Endothelial cell of umbilical vein (primary cell): ENCODE measurements around the gene VANGL2. TPM values are rescaled to one million over a fixed set of nuclear protein-coding genes. Genes with fewer than 3 reads are reported as not detected.

Experiments
- BruUV-seq: library from RNA; stranded (reverse); fragments of 400-500 nt; replicated peaks from 2 replicates; lab custom pipeline; 2021; lab: Mats Ljungman, UMichigan
- CTCF ChIA-PET: fragments of 300-600, 350-600 bp; sonication (Branson Sonifier 250); formaldehyde crosslinking; loops from one replicate; lab custom pipeline; 2021; ENCODE audit warnings: antibody characterized with exemption, inconsistent platforms; lab: Charles Lee
- POLR2A ChIA-PET: fragments of 300-600, 350-600 bp; sonication (Branson Sonifier 250); formaldehyde crosslinking; loops from one replicate; lab custom pipeline; 2021; ENCODE audit warnings: antibody characterized with exemption, inconsistent platforms; lab: Charles Lee
- DNase-seq: peaks from one replicate; pipeline ENCODE4 v3.0.0-alpha.2; 2011; ENCODE audit warnings: low read depth, low spot score
- FAIRE-seq: peaks from 2 replicates; lab custom pipeline; 2011; peaks lifted over from hg19 to GRCh38; lab: Jason Lieb, UNC
- H2AFZ ChIP-seq: 2 replicates; pipeline ENCODE4 v1.6.0; 2012; ENCODE audit warnings: low read depth, low read length, control low read depth, inconsistent platforms
- H3K27ac ChIP-seq: 2 replicates; pipeline ENCODE4 v1.5.1; 2011; ENCODE audit warnings: low read depth, mild to moderate bottlenecking, control low read depth, low read length, moderate library complexity; ENCODE audit not compliant: insufficient read depth
- H3K27me3 ChIP-seq, 2 experiments: 2 replicates each; pipeline versions ENCODE4 v1.6.0 to v1.6.1; 2011; ENCODE audit warnings: low read length in 2 of 2, mixed read lengths in 1 of 2; ENCODE audit not compliant: control insufficient read depth in 2 of 2, insufficient read depth in 2 of 2
- H3K36me3 ChIP-seq, 2 experiments: 2 replicates in 1 of 2; 3 replicates in 1 of 2; pipeline ENCODE4 v1.5.1; 2011; ENCODE audit warnings: low read length in 2 of 2, mild to moderate bottlenecking in 1 of 2, moderate library complexity in 1 of 2; ENCODE audit not compliant: control insufficient read depth in 2 of 2, insufficient read depth in 2 of 2; ENCODE audit errors: extremely low read depth in 1 of 2
- H3K4me1 ChIP-seq: 3 replicates; pipeline ENCODE4 v1.5.1; 2011; ENCODE audit warnings: mild to moderate bottlenecking, low read length; ENCODE audit not compliant: control insufficient read depth, insufficient read depth; ENCODE audit errors: extremely low read depth
- H3K4me2 ChIP-seq: 2 replicates; pipeline ENCODE4 v1.6.1; 2011; ENCODE audit warnings: low read length, control low read depth, mixed read lengths; ENCODE audit not compliant: insufficient read depth
- H3K4me3 ChIP-seq, 3 experiments: fragments of 200-600 bp in 1 of 3; sonication (generic), shearing (Covaris generic) in 1 of 3; replicated peaks in 1 of 3; 2 replicates each; pipeline ENCODE4 v1.5.1; 2011 to 2016; ENCODE audit warnings: control low read depth in 3 of 3, low read length in 3 of 3, mild to moderate bottlenecking in 2 of 3, inconsistent platforms in 1 of 3, low read depth in 1 of 3, moderate library complexity in 1 of 3; ENCODE audit not compliant: insufficient read depth in 1 of 3
- H3K79me2 ChIP-seq: 2 replicates; pipeline ENCODE4 v1.6.0; 2012; ENCODE audit warnings: low read length, inconsistent platforms; ENCODE audit not compliant: control insufficient read depth, insufficient read depth
- H3K9ac ChIP-seq: replicated peaks from 2 replicates; pipeline ENCODE3; 2011; ENCODE audit warnings: low read length, control low read depth; ENCODE audit not compliant: insufficient read depth; ENCODE audit errors: extremely low read depth
- H3K9me1 ChIP-seq: replicated peaks from 3 replicates; pipeline ENCODE4 v1.6.0; 2011; ENCODE audit warnings: mild to moderate bottlenecking, low read length; ENCODE audit not compliant: control insufficient read depth, insufficient read depth; ENCODE audit errors: extremely low read depth
- H3K9me3 ChIP-seq: replicated peaks from 2 replicates; pipeline ENCODE4 v1.5.1; 2012; ENCODE audit warnings: low read length, inconsistent platforms; ENCODE audit not compliant: control insufficient read depth, insufficient read depth
- H4K20me1 ChIP-seq: replicated peaks from 2 replicates; pipeline ENCODE3; 2011; ENCODE audit warnings: mild to moderate bottlenecking, low read length; ENCODE audit not compliant: control insufficient read depth, insufficient read depth; ENCODE audit errors: extremely low read depth
- EZH2 ChIP-seq: IDR thresholded peaks from 2 replicates; pipeline ENCODE4 v1.6.1; 2012; ENCODE audit warnings: borderline replicate concordance, low read depth, mild to moderate bottlenecking, moderate library complexity, low read length, inconsistent platforms; ENCODE audit not compliant: severe bottlenecking
- FOS ChIP-seq: IDR thresholded peaks from 2 replicates; pipeline ENCODE4 v1.6.1; 2011; ENCODE audit warnings: mild to moderate bottlenecking, low read length, moderate library complexity, borderline replicate concordance; ENCODE audit not compliant: insufficient read depth
- GATA2 ChIP-seq: IDR thresholded peaks from 2 replicates; pipeline ENCODE4 v1.7.0; 2011; ENCODE audit warnings: low read depth, mild to moderate bottlenecking, moderate library complexity, mixed read lengths, low read length; ENCODE audit not compliant: insufficient read length, insufficient read depth
- JUN ChIP-seq: IDR thresholded peaks from 2 replicates; pipeline ENCODE4 v1.6.1; 2011; ENCODE audit warnings: borderline replicate concordance, low read depth; ENCODE audit not compliant: insufficient read length, insufficient read depth
- MAX ChIP-seq: IDR thresholded peaks from 2 replicates; pipeline ENCODE4 v1.6.1; 2011; ENCODE audit not compliant: insufficient read depth, insufficient read length
- MYC ChIP-seq: IDR thresholded peaks from one replicate; pipeline ENCODE4 v1.6.1; 2011; ENCODE audit warnings: mild to moderate bottlenecking, low read depth, low read length
- POLR2A ChIP-seq: IDR thresholded peaks from 2 replicates; pipeline ENCODE4 v1.6.1; 2012; ENCODE audit warnings: low read depth, mild to moderate bottlenecking, control low read depth, low read length
- POLR2AphosphoS5 ChIP-seq: IDR thresholded peaks from 2 replicates; pipeline ENCODE4 v1.6.1; 2012; ENCODE audit warnings: low read depth, mild to moderate bottlenecking, control low read depth, low read length, moderate library complexity; ENCODE audit not compliant: insufficient read depth
- dilution Hi-C: fragments of 300-500 bp; cut with MboI; formaldehyde crosslinking; loops from one replicate; pipeline ENCODE4 v1.15.0; 2019; ENCODE audit warnings: low sequenced_read_pairs; ENCODE audit not compliant: extremely low pct_ligation_motif_present
- intact Hi-C: fragments of 100-400 bp; cut with micrococcal nuclease; formaldehyde crosslinking; loops from one replicate; pipeline ENCODE4 v1.10.0; 2022
- polyA plus RNA-seq, 4 experiments: library from polyadenylated mRNA; depleted of rRNA in 3 of 4; stranded (reverse) in 3 of 4; unstranded in 1 of 4; fragments of >200 nt; gene quantifications; 2 replicates each; pipeline versions ENCODE4 v1.2.1 to v1.2.3, GENCODE V29; 2011 to 2012; ENCODE audit warnings: missing spikeins in 1 of 4
- total RNA-seq: library from RNA; stranded (reverse); gene quantifications from 2 replicates; pipeline ENCODE4 v1.2.3, GENCODE V29; 2021
- TF ChIP-seq, protein P1 (sequence below), 2 donors: IDR thresholded peaks; 1 replicate in 1 of 2; 2 replicates in 1 of 2; pipeline ENCODE4 v1.5.1; 2011; ENCODE audit warnings: low read length in 2 of 2, mild to moderate bottlenecking in 2 of 2, moderate library complexity in 2 of 2, control low read depth in 1 of 2, inconsistent platforms in 1 of 2, low read depth in 1 of 2; ENCODE audit not compliant: insufficient read depth in 1 of 2; ENCODE audit errors: extremely low read depth in 1 of 2

Gene VANGL2
- total and polyA plus RNA-seq, 2 donors (not counting 3 experiments of a cell fraction or from before 2014, with no cell fraction given): 0.01 TPM; not detected in 1

DNA sequence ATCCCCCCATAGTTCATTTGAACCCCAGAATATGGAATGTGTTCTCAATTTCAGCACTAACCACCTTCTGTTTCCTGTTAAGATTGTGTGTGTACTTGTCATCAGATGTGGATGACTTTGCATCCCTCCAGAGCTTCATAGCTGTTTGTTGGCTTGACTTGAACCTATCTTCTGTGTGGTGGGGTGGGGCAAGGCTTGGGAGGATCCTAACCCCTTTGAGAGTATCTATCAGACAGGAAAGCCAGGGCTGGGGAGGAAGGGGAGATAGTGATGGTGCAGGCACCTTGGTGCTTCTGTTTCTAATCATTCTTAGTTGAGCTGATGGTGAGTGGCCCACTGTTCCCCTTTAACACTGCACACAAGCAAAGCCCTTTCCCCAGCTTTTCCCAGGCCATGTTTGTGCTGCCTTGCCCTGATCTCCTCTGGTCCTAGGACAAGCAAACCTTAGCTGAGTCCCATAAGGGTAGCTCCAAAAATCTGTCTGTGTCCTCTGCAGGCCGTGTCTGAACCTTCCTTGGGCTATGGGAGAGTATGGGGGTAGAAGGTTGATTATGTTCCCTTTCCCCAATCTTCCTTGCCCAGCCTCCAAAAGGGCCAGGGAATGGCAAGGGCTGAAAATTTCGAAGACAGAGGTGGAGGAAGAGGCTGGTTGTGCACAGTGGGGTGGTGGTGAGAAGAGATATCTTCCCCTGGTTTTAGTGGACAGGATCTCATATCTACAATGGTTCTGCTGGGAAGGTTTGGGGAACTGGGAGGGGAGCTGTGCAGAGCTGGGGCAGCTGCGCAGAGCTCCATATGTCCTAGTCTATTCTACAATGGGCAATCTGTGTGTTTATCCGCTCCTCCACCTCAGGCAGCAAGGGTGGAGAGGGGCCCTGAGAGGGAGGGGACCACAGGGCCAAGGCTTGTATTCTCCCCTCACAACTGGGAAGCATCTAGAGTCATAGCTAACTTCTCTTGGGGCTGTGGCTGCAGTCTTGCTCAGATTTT is 32.1 kb upstream of the VANGL2 start:
- H3K79me2 ChIP-seq: no peaks in the 10 kb centered on the region
- dilution Hi-C loops: no loop called here

More for the DNA sequence above, 32.1 kb upstream of the VANGL2 start:
- no peak overlapping the region for H2AFZ ChIP-seq
- no peaks in the 10 kb centered on the region for H3K9me3 ChIP-seq
- no peak overlapping the region for H3K9ac ChIP-seq
- no peaks in the 10 kb centered on the region for H3K9me1 ChIP-seq
- BruUV-seq: no TSS peak
- no peak overlapping the region for H3K4me2 ChIP-seq
- no peak for TF ChIP-seq JUN
- TF ChIP-seq EZH2: no peak
- no peak for TF ChIP-seq POLR2AphosphoS5
- TF ChIP-seq MAX: no peak
- TF ChIP-seq, protein P1, sequence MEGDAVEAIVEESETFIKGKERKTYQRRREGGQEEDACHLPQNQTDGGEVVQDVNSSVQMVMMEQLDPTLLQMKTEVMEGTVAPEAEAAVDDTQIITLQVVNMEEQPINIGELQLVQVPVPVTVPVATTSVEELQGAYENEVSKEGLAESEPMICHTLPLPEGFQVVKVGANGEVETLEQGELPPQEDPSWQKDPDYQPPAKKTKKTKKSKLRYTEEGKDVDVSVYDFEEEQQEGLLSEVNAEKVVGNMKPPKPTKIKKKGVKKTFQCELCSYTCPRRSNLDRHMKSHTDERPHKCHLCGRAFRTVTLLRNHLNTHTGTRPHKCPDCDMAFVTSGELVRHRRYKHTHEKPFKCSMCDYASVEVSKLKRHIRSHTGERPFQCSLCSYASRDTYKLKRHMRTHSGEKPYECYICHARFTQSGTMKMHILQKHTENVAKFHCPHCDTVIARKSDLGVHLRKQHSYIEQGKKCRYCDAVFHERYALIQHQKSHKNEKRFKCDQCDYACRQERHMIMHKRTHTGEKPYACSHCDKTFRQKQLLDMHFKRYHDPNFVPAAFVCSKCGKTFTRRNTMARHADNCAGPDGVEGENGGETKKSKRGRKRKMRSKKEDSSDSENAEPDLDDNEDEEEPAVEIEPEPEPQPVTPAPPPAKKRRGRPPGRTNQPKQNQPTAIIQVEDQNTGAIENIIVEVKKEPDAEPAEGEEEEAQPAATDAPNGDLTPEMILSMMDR (IDR thresholded peaks at IDR 0.05; ENCODE audit: extremely low read depth in 1 of 2, insufficient read depth in 1 of 2, low read depth in 1 of 2, low read length in 2 of 2): no peak
- TF ChIP-seq FOS: no peak
- TF ChIP-seq MYC: no peak
- no peak for TF ChIP-seq POLR2A
- no peak for TF ChIP-seq GATA2
- no peaks in the 10 kb centered on the region for H3K36me3 ChIP-seq
- intact Hi-C loops: no loop called here
- DNase-seq (no peak), FAIRE-seq (no peak)
- CTCF ChIA-PET: interaction anchor here (0.9 to 4.1 kb wide), 2 partner anchors 8 to 76 kb away, joined by 3 to 29 read pairs; no protein-coding TSS in a partner anchor
- no peak overlapping the region for H3K4me3 ChIP-seq
- H3K27ac ChIP-seq: no peak overlapping the region
- POLR2A ChIA-PET: no interaction called here
- H3K27me3 ChIP-seq: peaks cover 3 to 11% of the 10 kb centered on the region in 2 experiments
- no peaks in the 10 kb centered on the region for H4K20me1 ChIP-seq
- H3K4me1 ChIP-seq: no peaks in the 10 kb centered on the region
